GM18867 (cell line): ENCODE data around the gene TBL1X.

Experiments used
- ATAC-seq: cut with Tn5 transposase; IDR thresholded peaks from one replicate; pipeline ENCODE4 v1.9.1; 2021; ENCODE audit warnings: mild to moderate bottlenecking, moderate library complexity; ENCODE audit not compliant: unreplicated experiment

Gene TBL1X

DNA sequence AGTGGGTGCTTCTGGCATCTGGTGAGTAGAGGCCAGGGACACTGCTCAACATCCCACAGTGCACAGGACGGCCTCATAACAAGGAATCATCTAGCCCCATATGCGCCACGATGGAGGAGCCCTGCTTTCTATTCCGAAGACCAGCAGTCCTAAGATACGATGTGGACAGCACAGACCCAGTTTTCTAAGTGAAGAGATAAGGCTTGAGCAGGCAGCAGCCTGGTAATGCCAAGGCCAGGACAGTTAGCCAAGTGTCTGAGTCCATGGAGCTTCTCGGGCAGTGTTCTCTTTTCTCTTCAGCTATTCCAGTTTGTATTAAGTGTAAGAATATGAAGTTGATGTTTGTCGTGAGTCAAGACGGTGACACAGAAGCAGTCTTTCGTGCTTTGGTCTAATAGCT is 112.7 kb downstream of the TBL1X start:
- no peak for ATAC-seq

DNA sequence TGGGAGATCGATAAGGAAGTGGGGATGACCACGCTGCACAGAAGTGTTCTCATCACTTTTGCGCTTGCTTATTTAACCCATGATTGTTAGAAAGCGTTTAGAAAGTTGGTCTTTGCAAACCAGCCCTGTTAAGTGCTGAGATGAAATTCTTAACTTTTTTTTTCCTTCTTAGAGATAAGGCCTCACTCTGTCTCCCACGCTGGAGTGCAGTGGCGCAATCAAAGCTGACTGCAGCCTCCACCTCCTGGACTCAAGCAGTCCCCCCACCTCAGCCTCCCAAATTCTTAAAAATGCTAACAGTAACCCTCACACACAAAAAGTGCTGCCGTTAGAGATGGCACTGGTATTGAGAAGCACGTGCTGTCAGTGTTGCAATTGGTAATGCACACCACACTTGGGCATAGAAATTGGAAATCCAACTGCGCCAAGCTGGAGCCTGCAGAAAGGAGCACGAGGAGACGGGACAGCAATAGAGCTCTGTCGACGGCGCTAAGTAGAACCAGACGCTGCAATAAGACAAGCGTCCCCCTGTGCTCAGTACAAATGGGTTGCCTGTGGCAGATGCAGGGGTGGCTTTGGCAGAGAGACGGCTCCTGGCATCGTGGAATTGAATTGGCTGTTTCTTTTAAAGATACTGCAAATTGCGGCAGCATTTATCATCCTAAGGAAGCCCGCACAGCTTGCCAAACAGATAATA is 113.4 kb downstream of the TBL1X start:
- ATAC-seq = no peak

DNA sequence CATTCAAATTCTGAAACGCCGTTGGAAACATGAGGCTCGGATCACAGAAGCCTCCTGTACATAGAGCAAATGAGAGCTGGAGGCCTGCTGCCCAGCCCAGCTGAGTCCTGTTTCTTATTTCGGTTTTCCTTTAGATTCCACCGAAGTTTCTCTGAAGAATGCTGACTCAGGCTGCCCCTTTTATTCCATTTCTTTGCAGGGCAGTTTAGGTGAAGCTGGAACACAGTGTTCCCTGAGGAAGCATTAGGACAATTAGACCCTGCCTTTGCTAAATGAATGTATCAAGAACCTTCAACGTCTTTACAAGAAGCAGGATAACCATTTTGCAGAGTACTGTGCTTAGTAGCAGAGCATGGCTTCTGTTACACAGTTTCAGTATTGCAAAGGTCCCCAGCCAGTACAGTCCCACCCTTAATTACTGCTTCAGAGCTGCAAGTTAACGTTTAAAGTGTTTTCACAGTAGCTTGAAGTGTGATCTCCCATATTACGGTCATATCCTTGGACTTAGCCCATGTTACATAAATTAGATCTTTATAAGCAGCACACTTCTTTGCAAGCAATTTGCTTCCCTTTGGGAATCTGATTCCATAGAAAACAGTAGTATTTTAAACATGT is 117.0 kb downstream of the TBL1X start:
- no peak for ATAC-seq

DNA sequence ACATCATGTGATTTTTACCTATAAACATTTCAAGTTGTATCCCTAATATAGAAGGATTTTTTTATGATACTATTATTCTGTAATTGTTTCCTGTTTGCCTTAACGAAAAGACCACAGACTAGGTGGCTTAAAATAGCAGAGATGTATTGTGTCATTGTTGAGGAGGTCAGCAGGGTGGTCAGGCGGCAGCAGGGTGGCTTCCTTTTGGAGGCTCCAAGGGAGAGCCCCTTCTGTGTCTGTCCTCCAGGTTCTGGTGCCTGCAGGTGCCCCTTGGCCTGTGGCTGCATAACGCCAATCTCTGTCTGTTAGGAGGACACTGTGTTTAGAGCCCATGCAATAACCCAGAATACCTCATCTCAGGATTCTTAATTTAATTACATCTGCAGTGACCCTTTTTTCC is 118.1 kb downstream of the TBL1X start:
- ATAC-seq = no peak

DNA sequence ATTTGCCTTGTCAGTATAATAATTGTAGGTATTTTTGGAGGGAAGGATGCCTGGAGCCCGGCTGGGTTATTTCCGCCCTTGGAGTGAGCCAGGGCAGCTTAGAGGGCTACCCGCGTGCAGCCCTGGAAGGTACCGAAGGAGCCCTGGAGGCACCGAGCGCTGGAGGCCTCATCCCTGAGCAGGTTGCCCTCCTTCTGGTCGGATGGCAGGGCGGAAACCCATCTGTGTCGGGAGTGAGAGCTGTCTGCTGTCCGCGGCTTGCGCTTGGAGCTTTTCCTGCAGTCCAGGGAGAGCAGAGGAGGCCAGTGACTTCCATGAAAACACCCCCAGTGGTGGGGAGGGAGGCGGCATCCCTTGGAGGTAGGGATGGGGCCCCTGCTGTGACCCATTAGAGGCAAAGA is 122.1 kb downstream of the TBL1X start:
- no peak for ATAC-seq

DNA sequence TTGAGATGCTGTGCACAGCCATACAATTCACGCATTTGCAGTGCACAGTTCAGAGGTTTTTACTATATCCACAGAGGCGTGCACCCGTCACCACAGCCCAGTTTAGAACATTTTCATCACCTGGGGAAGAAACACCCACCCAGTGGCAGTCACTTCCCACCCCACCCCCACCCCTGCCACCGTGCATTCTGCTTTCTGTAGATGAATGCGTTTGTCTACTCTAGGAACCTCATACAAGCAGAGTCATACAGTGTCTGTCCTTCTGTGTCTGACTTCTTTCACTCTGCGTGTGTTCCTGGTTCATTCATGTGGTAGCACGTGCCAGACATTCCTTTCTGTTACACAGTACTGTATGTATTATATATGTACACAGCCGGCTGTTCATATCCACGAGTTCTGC is 122.8 kb downstream of the TBL1X start:
- ATAC-seq = no peak

DNA sequence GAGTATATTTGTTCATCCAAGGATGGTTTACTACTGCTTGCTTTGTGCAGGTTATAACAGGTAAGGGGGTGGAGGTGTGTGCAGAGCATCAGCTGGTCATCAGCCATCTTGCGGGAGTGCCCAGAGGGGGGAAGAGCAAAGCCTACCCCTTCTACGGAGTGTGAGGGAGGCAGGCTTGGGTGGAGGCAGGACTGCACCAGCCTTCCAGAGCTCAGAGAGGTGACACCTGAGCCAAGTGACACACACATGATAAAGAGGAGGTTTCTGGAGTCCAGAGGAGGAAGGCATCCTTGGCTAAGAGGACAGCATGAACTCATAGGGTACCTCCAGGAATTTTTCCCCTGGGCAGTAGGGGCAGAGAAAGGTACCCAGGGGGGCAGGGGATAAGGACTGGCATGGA is 126.6 kb downstream of the TBL1X start:
- ATAC-seq = no peak

DNA sequence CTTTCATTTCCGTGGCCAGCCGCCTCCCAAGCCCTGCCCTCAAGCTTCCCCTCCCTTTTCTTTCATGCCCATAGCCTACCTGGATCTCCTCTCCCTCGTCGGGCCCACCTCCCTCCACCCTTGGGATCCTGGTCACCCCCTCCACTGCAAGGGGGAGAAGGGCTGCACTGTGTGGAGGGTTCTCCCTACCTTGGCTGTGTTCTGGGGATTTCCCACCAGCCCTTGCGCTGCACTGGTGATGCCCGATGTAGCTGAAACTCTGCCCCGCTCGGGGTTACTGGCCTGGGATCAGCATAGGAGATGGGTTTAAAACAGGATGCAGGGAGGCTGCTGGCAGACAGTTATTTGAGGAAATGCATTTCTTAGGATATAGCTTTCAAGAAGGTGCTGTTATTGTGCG is 128.9 kb downstream of the TBL1X start:
- ATAC-seq = no peak

DNA sequence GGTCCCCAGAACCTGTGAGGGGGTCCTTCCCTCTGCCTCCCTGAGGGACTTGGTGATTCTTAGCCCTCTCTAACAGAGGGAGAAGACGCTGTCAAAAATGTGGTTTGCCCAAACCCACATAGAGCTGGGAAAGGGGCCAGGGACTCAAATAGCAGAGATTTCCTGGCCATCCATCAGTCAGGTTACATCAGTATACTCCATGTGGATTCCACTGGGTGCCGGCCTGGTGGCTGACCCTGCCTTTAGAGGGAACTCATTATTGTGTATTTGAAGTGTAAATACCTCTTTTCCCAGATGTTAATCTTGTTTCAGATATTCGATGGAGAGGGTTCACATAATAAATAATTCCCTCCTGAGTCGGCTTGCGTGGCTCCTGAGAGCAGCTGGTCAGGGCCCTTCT is 130.3 kb downstream of the TBL1X start:
- ATAC-seq = no peak

DNA sequence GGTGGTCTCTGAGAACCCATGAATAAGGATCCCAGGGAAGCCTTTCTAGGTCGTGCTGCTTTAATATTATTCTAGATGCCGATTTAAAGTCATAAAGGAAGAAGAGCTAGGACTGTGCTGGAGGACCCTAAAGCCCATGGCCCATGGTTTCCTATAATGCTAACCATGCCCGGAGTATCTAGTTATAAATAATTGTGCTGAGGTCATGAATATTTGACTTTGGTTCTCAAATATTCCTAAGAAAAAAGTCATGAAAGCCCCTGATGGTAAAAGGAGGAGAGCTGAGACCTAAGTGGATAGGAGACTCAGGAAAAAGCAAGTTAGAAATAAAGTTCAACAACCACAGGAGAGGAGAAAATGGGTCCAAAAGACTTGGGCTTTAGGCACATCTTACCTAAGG is 132.0 kb downstream of the TBL1X start:
- ATAC-seq = no peak

DNA sequence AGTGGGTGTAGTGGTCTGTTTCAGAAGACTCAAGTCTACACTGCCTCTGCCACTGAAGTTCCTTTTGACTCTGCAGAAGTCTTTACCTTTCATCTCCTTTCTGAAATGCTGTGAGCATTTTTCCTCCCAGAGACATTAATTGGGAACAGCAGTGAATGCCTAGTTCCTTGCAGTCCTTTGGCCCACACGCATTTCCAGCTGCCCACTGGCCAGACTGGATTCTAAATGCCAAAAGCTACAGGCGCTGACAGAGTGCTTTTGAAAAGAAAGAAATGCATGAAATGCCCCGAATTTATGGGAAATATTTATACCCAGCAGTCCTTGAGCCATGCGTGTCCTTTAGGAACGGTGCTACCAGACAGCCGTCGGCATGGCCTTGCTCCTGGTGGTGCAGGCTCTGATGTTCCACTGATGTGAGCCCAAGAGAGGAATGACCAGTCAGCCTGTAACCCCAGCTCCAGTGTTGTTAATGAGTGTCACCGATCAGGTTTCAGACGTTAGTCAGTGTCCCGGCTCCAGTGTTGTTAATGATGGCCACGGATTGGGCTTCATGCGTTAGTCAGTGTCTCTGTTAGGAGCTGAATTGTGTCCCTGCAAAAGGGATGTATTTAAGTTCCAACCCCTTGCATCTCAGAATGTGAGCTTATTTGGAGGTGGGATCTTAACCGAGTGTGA is 132.6 kb downstream of the TBL1X start:
- ATAC-seq = no peak

DNA sequence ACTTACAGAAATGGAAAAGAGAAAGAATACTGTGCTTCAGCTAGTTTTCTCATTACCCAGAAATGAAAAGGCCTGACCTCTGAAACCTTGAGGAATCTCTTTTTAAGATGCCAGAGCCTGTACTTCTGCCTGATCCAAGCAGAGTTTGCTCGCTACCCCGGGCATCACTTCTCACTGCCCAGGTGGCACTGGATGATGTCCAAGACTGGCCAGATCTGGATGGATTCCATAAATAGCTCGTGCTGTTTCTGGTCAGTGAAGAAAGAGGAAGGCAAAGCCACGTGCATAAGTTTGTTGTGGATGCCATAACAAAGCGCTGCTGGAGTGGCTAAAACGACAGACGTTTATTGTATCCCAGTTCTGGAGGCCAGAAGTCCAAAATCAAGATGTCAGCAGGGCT is 133.5 kb downstream of the TBL1X start:
- ATAC-seq = no peak

DNA sequence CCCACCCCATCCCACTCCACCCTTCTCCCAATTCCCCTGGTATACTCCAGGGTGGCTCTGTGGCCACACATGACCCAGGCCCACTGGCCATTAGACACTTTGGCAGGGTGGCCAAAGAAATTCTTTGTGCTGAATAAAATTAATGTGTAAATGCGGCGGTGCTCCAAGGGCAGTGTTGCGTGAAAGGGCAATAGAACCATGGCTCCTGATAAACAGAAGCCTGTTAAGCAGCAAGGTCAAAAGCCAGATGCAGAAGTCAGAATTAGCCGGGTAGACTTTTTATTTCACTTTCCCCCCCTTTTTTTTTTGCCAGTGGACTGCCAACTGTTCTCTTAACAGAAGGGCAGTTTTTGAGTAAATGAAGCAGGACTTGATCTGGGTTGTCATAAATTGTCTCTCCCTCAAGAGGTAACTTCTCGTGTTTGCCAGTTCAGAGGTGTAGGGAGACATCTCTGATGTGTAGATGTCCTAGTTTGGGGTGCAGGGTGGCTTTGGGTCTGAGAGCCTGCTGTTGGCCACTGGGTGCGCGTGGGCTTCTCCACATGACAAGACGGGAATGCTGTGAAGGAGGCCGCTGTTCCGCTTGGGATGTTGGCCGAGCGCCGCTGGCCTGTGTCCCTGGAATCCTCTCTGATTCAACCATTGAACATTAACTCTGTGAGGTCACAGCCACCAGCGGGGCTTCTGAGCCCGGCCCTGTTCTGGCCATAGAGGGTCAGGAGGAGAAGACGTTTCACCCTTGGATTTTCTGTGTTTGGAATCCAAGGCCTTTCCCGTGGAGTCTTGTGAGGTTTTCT is 139.5 kb downstream of the TBL1X start:
- ATAC-seq = no peak

DNA sequence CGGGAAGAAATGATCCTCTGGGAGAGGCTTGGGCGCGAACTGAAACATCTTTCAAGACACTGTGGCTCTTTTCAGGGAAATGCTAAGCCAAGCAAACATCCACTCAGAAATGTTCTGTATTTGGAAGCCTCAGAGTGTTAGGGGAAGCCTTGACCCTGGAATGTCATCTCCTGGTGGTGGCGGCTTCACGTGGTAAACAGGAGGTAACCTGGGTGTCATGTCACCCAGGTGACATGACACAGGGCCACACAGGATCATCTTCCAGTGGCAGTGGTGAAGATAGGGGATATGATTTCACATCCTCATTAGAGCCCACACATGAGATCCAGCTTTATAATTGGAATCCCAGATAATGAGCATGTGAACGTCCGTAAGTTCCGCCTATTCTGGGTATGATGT is 140.0 kb downstream of the TBL1X start:
- ATAC-seq = no peak

DNA sequence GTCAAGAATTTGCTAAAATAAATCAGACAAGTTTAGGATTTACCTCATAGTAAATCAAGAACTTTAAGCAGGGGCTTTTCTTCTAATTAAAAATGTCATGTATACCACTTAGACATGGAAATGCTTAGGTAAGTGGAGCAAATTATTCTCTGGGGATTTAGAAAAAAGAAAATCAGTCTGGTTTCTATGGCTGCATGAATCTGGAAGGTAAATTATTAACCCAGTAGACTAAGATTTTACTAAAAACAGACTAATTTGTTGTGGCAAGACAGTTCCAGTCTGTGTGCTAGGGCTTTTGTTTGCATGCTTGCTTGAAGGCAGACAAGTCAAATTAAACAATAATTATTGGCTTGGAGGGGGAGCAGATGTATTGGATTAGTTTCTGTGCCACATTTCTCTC is 140.6 kb downstream of the TBL1X start:
- no peak for ATAC-seq

DNA sequence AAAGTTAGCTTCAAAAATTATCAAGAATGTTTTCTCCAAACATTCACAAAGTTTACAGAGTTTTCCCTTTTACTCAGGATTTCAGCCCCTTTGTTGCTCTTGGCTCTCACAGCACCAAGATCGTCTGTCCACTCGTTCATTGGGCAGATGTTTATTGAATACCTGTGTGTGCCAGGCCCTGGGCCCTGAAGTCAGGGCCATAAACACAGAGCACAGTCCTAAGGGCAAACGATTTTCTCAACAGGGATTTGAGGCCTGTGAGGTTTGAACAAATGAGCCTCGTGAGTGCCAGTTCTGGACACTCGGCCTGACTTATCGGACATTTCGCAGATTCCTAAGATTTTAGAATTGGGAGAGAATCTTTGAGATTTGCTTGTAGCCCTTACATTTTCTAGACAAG is 142.1 kb downstream of the TBL1X start:
- ATAC-seq = no peak

DNA sequence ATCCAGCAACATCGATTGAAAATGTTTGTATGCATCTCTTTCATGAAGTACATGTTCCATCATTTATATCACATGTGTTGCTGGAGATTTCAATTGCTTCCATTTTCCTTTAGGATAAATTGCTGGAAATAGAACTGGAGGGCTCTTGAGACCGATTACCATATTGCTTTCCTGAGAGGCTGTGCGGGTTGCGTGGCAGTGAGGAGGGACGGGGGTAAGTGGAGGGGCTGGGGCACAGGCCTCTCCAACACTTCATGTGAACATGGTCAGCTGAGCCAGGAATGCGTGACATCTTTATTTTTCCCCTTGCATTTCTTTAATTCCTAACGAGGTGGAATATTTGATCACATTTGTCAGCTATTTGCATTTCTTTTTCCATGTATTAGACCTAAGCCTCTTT is 144.6 kb downstream of the TBL1X start:
- ATAC-seq = no peak

DNA sequence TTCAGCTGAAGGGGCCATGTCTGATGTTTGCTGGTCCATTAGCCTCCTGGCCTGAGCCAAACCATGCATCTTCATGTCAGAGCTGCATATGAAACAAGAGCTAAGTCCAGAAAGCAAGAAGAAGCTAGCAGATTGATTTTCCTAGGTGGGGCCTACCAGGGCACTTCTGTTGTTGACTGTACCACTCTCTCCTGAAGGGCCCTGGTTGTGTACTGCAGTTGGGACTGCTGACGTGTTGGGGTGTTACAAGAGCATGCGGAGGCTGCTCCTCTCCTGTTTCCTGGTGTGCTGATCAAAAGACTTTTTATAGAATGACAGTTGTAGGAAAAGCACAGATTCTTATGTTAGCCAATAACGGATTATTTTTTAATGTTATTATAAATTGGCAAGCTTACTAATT is 145.1 kb downstream of the TBL1X start:
- ATAC-seq = no peak

DNA sequence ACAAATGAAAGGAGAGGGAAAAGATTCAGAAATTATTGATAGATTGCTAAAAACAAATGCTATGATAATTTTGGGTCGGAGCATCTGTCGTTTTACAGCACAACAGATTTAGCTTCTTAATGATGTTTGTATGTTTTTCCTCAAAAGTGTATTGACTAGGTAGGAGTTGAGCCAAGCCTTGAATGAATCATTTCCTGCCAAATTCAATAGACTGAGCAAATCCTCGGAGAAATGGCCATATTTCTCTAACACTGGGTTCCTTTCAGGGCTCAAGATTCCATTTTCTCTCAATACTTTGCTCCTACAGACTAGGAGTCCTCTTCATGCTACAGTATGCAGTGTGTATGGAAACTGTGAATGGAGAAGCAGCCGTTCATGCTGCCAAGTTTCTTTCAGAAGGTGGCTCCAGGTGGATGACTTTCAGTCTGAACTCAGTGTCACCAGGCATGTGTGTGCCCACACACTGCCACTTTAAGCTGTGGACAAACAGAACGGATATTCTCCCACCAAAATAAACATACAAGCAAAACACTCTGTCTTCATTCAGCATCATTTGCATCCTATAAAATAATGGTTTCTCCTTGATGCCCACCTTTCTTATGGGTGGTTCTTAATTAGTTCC is 146.0 kb downstream of the TBL1X start:
- peak; percentile 31 for ATAC-seq

DNA sequence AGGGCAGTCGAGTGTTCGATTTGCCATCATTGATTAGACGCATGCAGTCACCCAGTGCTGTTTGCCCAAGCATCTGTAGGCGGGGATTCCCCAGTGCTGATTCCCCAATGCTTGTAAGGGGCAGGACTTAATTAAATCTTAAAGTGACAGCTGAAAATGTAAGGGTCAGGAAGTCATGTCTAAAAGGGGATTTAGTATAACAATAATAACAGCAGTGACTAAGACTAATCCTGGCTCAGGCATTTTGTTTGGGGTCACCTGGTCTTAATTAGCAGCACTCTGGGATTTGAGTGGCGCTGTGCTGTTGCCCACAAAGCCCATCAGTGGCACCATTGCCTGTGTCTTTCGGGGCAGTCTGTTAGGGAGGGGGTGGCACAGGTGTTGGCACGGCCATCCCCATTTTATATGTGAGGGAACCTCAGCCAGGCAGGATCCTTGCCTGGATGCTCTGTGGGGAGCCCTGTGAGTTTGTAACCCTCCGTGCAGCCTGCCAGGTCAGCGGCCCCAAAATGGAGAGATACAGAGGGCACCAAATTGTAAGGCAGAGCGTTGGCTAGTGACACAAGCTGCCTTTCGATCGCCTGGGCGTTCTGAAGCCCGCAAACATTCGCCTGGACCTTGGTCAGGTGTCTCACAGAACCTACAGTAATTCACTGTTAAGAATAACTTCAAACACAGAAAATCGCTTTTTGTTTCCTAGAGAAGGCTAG is 146.7 kb downstream of the TBL1X start:
- ATAC-seq = peak; percentile 41

DNA sequence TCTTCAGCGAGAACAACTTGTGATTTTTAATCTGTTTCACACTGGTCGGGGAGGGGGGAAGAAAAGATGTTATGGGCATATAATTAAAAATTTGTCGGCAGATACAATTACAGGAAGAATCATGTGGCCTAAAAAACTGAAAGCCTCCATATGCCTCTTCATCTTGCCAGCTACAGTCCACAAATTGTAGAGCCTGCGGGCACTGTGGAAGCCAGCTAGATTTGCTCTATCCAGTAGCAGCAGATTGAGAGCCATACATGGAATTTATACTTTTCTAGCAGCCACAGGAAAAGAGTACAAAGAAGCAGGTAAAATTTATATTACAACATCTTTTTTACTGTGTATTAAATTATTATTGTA is 147.3 kb downstream of the TBL1X start:
- no peak for ATAC-seq
